Nephron (organoid): ENCODE results near the gene BAHD1.

Experiments
- H3K27ac Mint-ChIP-seq, 3 experiments: 2 replicates each; pipeline ENCODE4 v1.8.0; 2020; ENCODE audit warnings: mixed read lengths in 3 of 3, mild to moderate bottlenecking in 2 of 3, moderate library complexity in 1 of 3
- H3K27me3 Mint-ChIP-seq: 2 replicates; pipeline ENCODE4 v1.8.0; 2021; ENCODE audit warnings: low read depth, mild to moderate bottlenecking, moderate library complexity, mixed read lengths
- H3K36me3 Mint-ChIP-seq: 2 replicates; pipeline ENCODE4 v1.8.0; 2020; ENCODE audit warnings: low read depth, mixed read lengths
- H3K4me1 Mint-ChIP-seq: 2 replicates; pipeline ENCODE4 v1.8.0; 2020; ENCODE audit warnings: mixed read lengths
- H3K4me3 Mint-ChIP-seq, 3 experiments: 2 replicates each; pipeline ENCODE4 v1.8.0; 2020; ENCODE audit warnings: mild to moderate bottlenecking in 3 of 3, mixed read lengths in 3 of 3, moderate library complexity in 2 of 3
- H3K9me3 Mint-ChIP-seq: 2 replicates; pipeline ENCODE4 v1.8.0; 2020; ENCODE audit warnings: mixed read lengths
- TF ChIP-seq, protein P1 (sequence below), 3 experiments: fragments of 200-600 bp; sonication (generic); IDR thresholded peaks; one replicate each; pipeline ENCODE4 v1.5.0; 2021; ENCODE audit warnings: antibody characterized with exemption in 3 of 3; ENCODE audit not compliant: unreplicated experiment in 3 of 3

The BAHD1 gene

DNA sequence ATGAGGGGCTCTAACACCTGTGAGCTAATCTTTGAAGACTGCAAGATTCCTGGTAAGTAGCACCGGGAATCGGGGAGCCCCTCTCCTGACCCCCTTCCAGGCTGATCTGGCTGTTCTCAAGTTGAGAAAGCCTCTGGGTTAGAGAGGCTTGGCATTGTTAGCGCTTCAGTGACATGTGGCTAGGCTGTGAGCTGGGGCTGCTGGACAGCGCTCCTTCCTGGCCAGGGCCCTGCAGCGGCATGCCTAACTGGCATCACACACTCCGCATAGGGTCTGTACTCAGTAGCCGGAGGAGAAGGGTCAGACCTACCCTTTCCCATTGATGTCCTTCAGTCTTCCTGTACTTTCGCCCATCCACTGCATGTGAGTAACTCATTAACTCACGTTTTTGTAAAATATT lies 27.7 kb upstream of the BAHD1 start:
- peaks cover 55% of the 10 kb centered on the region for H3K36me3 Mint-ChIP-seq
- H3K27ac Mint-ChIP-seq = no peak overlapping the region
- H3K27me3 Mint-ChIP-seq = no peaks in the 10 kb centered on the region
- no peaks in the 10 kb centered on the region for H3K4me1 Mint-ChIP-seq
- H3K4me3 Mint-ChIP-seq = no peak overlapping the region
- H3K9me3 Mint-ChIP-seq = no peaks in the 10 kb centered on the region
- TF ChIP-seq, protein P1, sequence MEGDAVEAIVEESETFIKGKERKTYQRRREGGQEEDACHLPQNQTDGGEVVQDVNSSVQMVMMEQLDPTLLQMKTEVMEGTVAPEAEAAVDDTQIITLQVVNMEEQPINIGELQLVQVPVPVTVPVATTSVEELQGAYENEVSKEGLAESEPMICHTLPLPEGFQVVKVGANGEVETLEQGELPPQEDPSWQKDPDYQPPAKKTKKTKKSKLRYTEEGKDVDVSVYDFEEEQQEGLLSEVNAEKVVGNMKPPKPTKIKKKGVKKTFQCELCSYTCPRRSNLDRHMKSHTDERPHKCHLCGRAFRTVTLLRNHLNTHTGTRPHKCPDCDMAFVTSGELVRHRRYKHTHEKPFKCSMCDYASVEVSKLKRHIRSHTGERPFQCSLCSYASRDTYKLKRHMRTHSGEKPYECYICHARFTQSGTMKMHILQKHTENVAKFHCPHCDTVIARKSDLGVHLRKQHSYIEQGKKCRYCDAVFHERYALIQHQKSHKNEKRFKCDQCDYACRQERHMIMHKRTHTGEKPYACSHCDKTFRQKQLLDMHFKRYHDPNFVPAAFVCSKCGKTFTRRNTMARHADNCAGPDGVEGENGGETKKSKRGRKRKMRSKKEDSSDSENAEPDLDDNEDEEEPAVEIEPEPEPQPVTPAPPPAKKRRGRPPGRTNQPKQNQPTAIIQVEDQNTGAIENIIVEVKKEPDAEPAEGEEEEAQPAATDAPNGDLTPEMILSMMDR (IDR thresholded peaks at IDR 0.05; ENCODE audit: unreplicated experiment in 3 of 3) = no peak

DNA sequence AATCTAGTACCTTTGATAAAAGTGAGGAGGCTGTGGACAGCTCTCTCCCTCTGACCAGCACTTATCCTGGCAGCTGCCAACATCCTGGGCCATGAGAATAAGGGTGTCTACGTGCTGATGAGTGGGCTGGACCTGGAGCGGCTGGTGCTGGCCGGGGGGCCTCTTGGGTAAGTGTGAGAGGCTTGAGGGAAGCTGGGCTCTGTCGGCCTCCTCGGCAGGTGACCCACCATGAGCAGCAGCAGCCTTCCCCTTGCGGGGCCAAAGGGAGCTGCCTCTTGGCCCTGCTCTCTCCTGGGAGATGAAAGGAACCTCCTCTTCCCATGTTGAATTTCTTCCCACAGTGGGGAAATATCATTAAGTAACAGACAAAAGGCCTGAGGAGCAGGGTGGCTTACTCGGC lies 25.9 kb upstream of the BAHD1 start:
- Mint-ChIP-seq H3K4me3 (no peak overlapping the region), H3K36me3 (peaks cover 53% of the 10 kb centered on the region), H3K27me3 (no peaks in the 10 kb centered on the region), H3K27ac (no peak overlapping the region), H3K4me1 (no peaks in the 10 kb centered on the region), H3K9me3 (no peaks in the 10 kb centered on the region)
- TF ChIP-seq, protein P1 (IDR thresholded peaks at IDR 0.05; ENCODE audit: unreplicated experiment in 3 of 3) = no peak

DNA sequence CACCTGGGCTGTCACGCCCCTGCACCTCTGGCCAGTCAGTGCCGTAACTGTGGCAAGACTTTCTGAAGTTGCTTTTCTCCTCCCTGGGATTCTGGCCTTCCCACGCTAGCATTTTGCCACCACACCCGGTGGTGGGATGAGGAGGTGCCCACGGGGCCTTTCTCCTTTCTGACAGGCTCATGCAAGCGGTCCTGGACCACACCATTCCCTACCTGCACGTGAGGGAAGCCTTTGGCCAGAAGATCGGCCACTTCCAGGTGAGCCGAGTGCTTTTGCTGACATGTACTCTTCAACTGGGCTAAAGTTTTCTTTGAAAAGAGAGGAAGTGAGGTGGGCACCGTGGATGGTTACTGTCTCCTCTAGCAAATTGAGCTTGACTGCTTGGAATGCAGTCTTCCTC lies 25.5 kb upstream of the BAHD1 start:
- no peak overlapping the region for H3K4me3 Mint-ChIP-seq
- peaks cover 50% of the 10 kb centered on the region for H3K36me3 Mint-ChIP-seq
- no peaks in the 10 kb centered on the region for H3K9me3 Mint-ChIP-seq
- H3K4me1 Mint-ChIP-seq = peaks cover under 1% of the 10 kb centered on the region
- TF ChIP-seq, protein P1 (IDR thresholded peaks at IDR 0.05; ENCODE audit: unreplicated experiment in 3 of 3) = no peak
- no peaks in the 10 kb centered on the region for H3K27me3 Mint-ChIP-seq
- no peak overlapping the region for H3K27ac Mint-ChIP-seq

DNA sequence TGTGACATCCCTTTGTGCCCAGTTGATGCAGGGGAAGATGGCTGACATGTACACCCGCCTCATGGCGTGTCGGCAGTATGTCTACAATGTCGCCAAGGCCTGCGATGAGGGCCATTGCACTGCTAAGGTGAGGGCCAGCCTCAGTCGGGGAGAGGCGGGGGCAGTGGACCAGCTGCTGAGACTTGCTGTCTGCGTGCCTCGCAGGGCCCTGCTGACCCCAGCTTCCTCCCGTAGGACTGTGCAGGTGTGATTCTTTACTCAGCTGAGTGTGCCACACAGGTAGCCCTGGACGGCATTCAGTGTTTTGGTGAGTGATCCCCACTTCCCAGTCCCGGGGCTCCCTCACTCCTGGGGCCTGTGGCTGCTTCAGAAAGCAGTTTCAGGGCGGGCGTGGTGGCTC lies 24.7 kb upstream of the BAHD1 start:
- Mint-ChIP-seq H3K4me1 (peaks cover 7% of the 10 kb centered on the region), H3K36me3 (peaks cover 42% of the 10 kb centered on the region), H3K4me3 (no peak overlapping the region), H3K27ac (no peak overlapping the region), H3K9me3 (no peaks in the 10 kb centered on the region), H3K27me3 (no peaks in the 10 kb centered on the region)
- TF ChIP-seq, protein P1 (IDR thresholded peaks at IDR 0.05; ENCODE audit: unreplicated experiment in 3 of 3) = no peak

DNA sequence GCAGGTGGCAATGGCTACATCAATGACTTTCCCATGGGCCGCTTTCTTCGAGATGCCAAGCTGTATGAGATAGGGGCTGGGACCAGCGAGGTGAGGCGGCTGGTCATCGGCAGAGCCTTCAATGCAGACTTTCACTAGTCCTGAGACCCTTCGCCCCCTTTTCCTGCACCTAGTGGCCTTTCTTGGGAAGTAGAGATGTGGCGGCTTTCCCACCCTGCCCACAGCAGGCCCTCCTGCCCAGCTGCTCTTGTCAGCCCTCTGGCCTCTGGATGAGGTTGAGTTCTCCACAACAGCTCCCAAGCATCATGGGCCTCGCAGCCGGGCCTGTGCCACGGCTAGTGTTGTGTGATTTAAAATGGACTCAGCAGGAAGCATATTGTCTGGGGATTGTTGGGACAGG lies 22.6 kb upstream of the BAHD1 start:
- H3K27me3 Mint-ChIP-seq = peaks cover 8% of the 10 kb centered on the region
- H3K36me3 Mint-ChIP-seq = peaks cover 26% of the 10 kb centered on the region
- H3K4me1 Mint-ChIP-seq = peaks cover 12% of the 10 kb centered on the region
- TF ChIP-seq, protein P1 (IDR thresholded peaks at IDR 0.05; ENCODE audit: unreplicated experiment in 3 of 3) = no peak
- H3K27ac Mint-ChIP-seq = no peak overlapping the region
- H3K9me3 Mint-ChIP-seq = no peaks in the 10 kb centered on the region
- H3K4me3 Mint-ChIP-seq = no peak overlapping the region

DNA sequence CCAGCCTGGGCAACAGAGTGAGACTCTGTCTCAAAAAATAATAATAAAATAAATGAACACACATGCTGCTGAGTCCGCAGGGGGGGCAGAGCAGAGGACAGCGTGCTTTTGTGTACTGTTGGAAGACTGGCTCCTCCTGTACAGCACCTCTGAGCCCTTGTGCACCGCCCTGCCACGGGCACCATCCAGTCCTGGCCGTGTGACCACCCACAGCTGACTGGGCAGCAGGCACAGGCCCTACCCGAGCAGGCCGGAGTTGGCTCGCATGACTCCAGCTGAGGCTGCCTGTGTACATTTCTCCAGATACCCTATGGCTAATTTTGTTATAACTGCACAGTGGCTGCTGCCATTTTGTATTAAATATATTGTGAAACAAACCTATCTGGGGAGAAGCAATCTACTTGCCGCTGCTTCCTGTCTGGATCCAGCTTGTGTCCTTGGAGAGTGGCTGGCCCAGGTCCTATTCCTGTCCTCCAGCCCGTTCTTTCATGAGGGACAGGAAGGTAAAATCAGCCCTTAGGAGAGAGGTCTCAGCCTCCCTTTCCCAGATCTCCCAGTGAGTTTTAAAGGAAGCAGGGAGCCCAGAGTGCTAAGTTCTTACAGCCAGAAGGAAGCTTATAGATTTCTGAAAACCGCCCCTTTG lies 20.6 kb upstream of the BAHD1 start:
- TF ChIP-seq, protein P1 (IDR thresholded peaks at IDR 0.05; ENCODE audit: unreplicated experiment in 3 of 3) = no peak
- no peak overlapping the region for H3K27ac Mint-ChIP-seq
- peaks cover 16% of the 10 kb centered on the region for H3K4me1 Mint-ChIP-seq
- H3K4me3 Mint-ChIP-seq = no peak overlapping the region
- peaks cover 12% of the 10 kb centered on the region for H3K36me3 Mint-ChIP-seq
- H3K27me3 Mint-ChIP-seq = peaks cover 8% of the 10 kb centered on the region
- no peaks in the 10 kb centered on the region for H3K9me3 Mint-ChIP-seq
